Left ventricle myocardium inferior (tissue), 1 donor: Measurements from ENCODE around the gene CIDEA. TPM values are rescaled to one million over a fixed set of nuclear protein-coding genes. Genes with fewer than 3 reads are reported as not detected.

Experiments
- DNase-seq: peaks from one replicate; pipeline ENCODE4 v3.0.0-alpha.2; 2020
- H3K27ac ChIP-seq: fragments of 200-600 bp; replicated peaks from 2 replicates; pipeline ENCODE4 v1.8.0; 2021
- H3K27me3 ChIP-seq: fragments of 200-600 bp; 2 replicates; pipeline ENCODE4 v1.8.0; 2021; ENCODE audit warnings: low read depth
- H3K36me3 ChIP-seq: fragments of 200-600 bp; 2 replicates; pipeline ENCODE4 v1.8.0; 2021
- H3K4me1 ChIP-seq: fragments of 200-600 bp; 2 replicates; pipeline ENCODE4 v1.8.0; 2021
- H3K4me3 ChIP-seq: fragments of 200-600 bp; 2 replicates; pipeline ENCODE4 v1.8.0; 2021; ENCODE audit warnings: mild to moderate bottlenecking, moderate library complexity
- H3K9me3 ChIP-seq: fragments of 200-600 bp; replicated peaks from 2 replicates; pipeline ENCODE4 v1.8.0; 2021
- intact Hi-C: fragments of 100-400 bp; cut with micrococcal nuclease; formaldehyde crosslinking; loops from one replicate; pipeline ENCODE4 v1.11.0; 2022
- total RNA-seq: library from RNA; stranded (reverse); fragmentation: NEBNext Ultra II Directional; extraction: Animal tissue kit (Norgen Biotek cat#: 25700); gene quantifications from one replicate; pipeline ENCODE4 v1.2.1, GENCODE V29; 2021
- TF ChIP-seq, protein P1 (sequence below): fragments of 200-600 bp; IDR thresholded peaks from 2 replicates; pipeline ENCODE4 v1.8.0; 2021; ENCODE audit warnings: antibody characterized with exemption, mild to moderate bottlenecking, borderline replicate concordance
- donor health status: DM: no; HTN: yes; CAD: no; lungs with severe emphysema.

Gene CIDEA
- total RNA-seq, 1 donor from 2014 or later = 0.33 TPM

DNA sequence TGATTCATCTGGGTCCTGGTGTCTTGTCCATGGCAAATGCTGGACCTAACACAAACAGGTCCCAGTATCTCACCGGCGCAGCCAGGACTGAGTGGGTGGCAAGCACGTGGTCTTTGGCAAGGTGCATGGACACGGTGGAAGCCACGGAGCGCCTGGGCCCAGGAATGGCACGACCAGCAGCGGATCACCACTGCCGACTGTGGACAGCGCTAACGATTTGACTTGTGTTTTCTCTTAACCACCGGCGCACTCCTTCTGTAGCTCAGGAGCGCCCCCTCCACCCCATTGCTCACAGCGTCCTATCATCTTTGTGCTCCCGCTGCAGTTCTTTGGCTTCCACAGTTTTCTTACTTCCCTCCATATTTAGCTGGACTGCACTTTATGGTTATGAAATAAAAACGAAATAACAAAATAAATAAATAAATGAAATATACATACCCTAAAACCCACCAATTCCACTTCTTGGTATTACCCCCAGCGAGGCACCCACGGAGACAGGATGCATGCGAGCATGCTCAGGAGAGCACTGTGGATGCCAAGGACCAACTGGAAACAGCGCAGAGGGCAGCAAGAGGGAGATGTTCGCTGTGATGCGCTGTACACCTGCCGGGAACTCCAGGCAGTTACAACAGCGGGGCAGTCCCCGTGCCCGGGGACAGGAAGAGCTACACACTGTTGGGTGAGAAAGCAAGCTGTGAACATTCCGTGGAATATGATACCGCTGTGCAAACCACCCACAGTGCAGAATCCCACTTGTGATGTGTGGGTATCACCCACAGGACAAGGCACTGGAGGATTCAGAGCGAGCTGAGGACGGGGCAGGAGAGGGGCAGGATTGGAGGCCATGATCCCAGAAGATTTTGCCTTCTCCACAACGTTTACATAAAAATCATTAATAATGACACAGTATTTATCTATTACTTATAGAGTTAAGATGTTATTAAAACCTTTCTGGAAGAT lies 7.0 kb upstream of the CIDEA start:
- DNase-seq = no peak
- TF ChIP-seq, protein P1, sequence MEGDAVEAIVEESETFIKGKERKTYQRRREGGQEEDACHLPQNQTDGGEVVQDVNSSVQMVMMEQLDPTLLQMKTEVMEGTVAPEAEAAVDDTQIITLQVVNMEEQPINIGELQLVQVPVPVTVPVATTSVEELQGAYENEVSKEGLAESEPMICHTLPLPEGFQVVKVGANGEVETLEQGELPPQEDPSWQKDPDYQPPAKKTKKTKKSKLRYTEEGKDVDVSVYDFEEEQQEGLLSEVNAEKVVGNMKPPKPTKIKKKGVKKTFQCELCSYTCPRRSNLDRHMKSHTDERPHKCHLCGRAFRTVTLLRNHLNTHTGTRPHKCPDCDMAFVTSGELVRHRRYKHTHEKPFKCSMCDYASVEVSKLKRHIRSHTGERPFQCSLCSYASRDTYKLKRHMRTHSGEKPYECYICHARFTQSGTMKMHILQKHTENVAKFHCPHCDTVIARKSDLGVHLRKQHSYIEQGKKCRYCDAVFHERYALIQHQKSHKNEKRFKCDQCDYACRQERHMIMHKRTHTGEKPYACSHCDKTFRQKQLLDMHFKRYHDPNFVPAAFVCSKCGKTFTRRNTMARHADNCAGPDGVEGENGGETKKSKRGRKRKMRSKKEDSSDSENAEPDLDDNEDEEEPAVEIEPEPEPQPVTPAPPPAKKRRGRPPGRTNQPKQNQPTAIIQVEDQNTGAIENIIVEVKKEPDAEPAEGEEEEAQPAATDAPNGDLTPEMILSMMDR = peak; percentile 39
- intact Hi-C loops = no loop called here
- Histone ChIP-seq H3K27ac (no peak overlapping the region), H3K4me3 (no peak overlapping the region), H3K27me3 (peaks cover 59% of the 10 kb centered on the region), H3K9me3 (no peaks in the 10 kb centered on the region), H3K4me1 (no peaks in the 10 kb centered on the region), H3K36me3 (no peaks in the 10 kb centered on the region)

DNA sequence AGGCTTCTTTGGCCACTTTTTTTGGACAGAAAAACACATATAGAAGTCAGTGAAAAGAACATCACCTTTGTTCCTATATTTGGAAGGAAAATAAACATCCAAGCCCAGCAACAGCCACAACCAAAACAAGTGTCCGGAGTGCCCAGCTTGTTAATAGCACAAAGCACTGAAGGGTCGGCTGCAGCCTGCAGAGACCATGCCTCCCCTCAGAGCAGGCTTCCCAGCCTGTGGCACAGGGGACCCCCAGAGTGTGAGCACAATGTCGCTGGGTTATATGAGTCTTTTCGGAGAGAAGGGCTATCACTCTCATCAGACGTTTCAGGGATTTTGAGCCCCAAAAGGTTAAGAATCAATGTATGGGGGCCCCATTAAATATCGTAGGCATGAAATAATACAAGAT lies 6.2 kb upstream of the CIDEA start:
- H3K4me1 ChIP-seq = peaks cover 7% of the 10 kb centered on the region
- H3K36me3 ChIP-seq = no peaks in the 10 kb centered on the region
- no peak for DNase-seq
- H3K27me3 ChIP-seq = peaks cover 59% of the 10 kb centered on the region
- TF ChIP-seq, protein P1 = no peak
- intact Hi-C loops = no loop called here
- H3K9me3 ChIP-seq = no peaks in the 10 kb centered on the region
- no peak overlapping the region for H3K4me3 ChIP-seq
- no peak overlapping the region for H3K27ac ChIP-seq

DNA sequence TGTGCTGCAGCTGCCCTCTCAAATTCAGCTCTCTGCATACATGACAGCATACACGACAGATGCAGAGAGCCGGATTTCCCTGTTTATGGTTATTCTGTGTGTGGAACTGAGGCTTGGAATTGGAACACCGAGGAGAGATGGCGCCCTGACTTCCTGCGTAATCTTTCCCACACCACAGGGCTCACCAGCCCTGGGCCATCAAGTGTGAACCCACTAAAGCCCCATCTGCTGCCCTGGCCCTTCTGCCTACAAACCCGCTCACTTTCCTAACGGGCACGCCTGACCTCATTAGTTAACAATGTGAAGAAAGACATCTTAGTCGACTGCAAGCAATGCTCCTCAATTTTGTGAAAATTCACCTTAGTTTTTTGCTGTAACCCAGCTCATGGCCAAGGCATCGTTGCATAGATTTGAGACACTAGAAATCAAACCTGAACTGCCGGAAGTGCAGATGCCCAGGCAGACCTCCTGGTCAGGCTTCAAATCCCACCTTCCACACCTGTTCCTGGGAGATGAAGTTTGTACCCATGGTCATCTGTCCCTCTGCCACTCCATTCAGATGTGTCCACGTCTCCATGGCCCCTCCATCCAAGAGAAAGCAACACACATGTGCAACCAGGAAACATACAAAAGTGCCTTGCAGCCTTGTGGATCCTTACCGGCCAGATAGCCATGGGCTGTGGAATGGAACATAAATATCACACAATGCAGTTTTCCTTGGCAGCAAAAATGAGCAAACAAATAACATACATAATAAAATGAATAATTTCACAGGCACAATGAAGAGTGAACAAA lies 5.0 kb upstream of the CIDEA start:
- DNase-seq = no peak
- intact Hi-C loops = no loop called here
- Histone ChIP-seq H3K27ac (no peak overlapping the region), H3K4me3 (no peak overlapping the region), H3K36me3 (no peaks in the 10 kb centered on the region), H3K4me1 (peaks cover 19% of the 10 kb centered on the region), H3K27me3 (peaks cover 69% of the 10 kb centered on the region), H3K9me3 (no peaks in the 10 kb centered on the region)
- TF ChIP-seq, protein P1 = no peak

DNA sequence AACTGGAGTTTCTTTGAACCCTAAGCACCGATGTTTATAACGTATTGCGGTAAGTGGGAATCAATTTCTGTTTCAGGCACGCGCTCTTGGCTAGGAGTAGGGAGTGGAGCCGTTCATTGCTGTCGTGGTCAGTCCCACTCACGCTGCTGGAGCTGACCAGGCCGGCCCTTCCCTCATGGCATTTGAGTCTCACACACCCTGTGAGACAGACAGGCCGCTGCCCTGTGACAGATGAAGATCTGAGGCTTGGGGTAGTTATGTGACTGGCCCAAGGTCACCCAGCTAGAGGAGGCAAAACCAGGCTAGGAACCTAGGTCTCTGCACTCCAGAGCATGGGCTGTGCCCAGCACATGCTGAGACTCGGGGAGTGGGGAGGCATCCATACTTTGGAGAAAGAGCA lies 2.9 kb upstream of the CIDEA start:
- no peak overlapping the region for H3K27ac ChIP-seq
- H3K36me3 ChIP-seq = no peaks in the 10 kb centered on the region
- H3K4me1 ChIP-seq = peaks cover 27% of the 10 kb centered on the region
- TF ChIP-seq, protein P1 = no peak
- H3K27me3 ChIP-seq = peaks cover 67% of the 10 kb centered on the region
- intact Hi-C loops = no loop called here
- no peaks in the 10 kb centered on the region for H3K9me3 ChIP-seq
- H3K4me3 ChIP-seq = no peak overlapping the region
- DNase-seq = no peak

DNA sequence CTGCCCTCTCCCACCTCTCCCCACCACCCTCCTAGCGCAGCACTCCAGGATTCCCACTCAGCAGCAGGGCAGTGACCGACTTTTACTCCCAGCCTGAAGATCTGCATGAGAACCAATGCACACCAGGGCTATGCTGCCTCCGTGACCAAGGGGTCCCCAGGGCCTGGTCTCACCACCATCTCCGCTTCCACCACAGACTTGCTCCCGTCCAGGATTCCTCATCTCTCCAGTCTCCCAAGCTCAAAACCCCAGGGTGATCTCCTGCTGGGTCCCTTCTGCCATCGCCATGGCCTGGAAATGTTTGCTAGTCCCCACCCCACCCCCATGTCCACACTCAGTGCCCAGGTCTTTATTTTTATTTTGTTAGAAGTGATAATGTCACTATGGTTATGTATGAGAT lies 2.1 kb upstream of the CIDEA start:
- no peaks in the 10 kb centered on the region for H3K9me3 ChIP-seq
- H3K36me3 ChIP-seq = no peaks in the 10 kb centered on the region
- H3K27me3 ChIP-seq = peaks cover 60% of the 10 kb centered on the region
- no peak overlapping the region for H3K27ac ChIP-seq
- DNase-seq = no peak
- TF ChIP-seq, protein P1 = no peak
- intact Hi-C loops = no loop called here
- no peak overlapping the region for H3K4me3 ChIP-seq
- peaks cover 34% of the 10 kb centered on the region for H3K4me1 ChIP-seq
